NB4 (cell line): ENCODE results near the gene CX3CL1.

ENCODE experiments used
- DNase-seq: peaks from one replicate; pipeline ENCODE4 v3.0.0; 2010; ENCODE audit warnings: low read depth
- H3K4me3 ChIP-seq: one replicate; pipeline ENCODE4 v1.5.1; 2011; ENCODE audit warnings: mild to moderate bottlenecking, low read depth, low read length, moderate library complexity
- CTCF ChIP-seq: IDR thresholded peaks from one replicate; pipeline ENCODE4 v1.5.1; 2012; ENCODE audit warnings: low read depth, low read length
- MYC ChIP-seq: IDR thresholded peaks from 2 replicates; pipeline ENCODE4 v1.6.1; 2011; ENCODE audit warnings: low read depth, low read length
- POLR2A ChIP-seq: IDR thresholded peaks from 2 replicates; pipeline ENCODE4 v1.6.1; 2011; ENCODE audit warnings: mild to moderate bottlenecking; ENCODE audit not compliant: insufficient read length; ENCODE audit errors: extremely low read depth
- TF ChIP-seq, protein P1 (sequence below): IDR thresholded peaks from 2 replicates; pipeline ENCODE4 v1.6.1; 2011; ENCODE audit warnings: low read depth, low read length

The CX3CL1 gene

GRCh38 chr16:57345021-57345420 lies 27.3 kb upstream of the CX3CL1 start:
- no peak overlapping the region for H3K4me3 ChIP-seq
- TF ChIP-seq MYC (no peak), CTCF (no peak), POLR2A (no peak)
- TF ChIP-seq, protein P1, sequence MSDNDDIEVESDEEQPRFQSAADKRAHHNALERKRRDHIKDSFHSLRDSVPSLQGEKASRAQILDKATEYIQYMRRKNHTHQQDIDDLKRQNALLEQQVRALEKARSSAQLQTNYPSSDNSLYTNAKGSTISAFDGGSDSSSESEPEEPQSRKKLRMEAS: no peak
- no peak for DNase-seq

GRCh38 chr16:57345666-57346204 lies 26.6 kb upstream of the CX3CL1 start:
- no peak for DNase-seq
- TF ChIP-seq, protein P1: no peak
- no peak for TF ChIP-seq MYC
- no peak for TF ChIP-seq POLR2A
- no peak for TF ChIP-seq CTCF
- no peak overlapping the region for H3K4me3 ChIP-seq

- no peak overlapping the region for H3K4me3 ChIP-seq
- TF ChIP-seq MYC: no peak
- DNase-seq: no peak
Observed at GRCh38 chr16:57347858-57348257, 24.4 kb upstream of the CX3CL1 start.

- no peak for DNase-seq
- H3K4me3 ChIP-seq: no peak overlapping the region
- TF ChIP-seq CTCF: no peak
- no peak for TF ChIP-seq POLR2A
- TF ChIP-seq, protein P1: no peak
- no peak for TF ChIP-seq MYC
Observed at GRCh38 chr16:57348327-57348726, 24.0 kb upstream of the CX3CL1 start.

DNA sequence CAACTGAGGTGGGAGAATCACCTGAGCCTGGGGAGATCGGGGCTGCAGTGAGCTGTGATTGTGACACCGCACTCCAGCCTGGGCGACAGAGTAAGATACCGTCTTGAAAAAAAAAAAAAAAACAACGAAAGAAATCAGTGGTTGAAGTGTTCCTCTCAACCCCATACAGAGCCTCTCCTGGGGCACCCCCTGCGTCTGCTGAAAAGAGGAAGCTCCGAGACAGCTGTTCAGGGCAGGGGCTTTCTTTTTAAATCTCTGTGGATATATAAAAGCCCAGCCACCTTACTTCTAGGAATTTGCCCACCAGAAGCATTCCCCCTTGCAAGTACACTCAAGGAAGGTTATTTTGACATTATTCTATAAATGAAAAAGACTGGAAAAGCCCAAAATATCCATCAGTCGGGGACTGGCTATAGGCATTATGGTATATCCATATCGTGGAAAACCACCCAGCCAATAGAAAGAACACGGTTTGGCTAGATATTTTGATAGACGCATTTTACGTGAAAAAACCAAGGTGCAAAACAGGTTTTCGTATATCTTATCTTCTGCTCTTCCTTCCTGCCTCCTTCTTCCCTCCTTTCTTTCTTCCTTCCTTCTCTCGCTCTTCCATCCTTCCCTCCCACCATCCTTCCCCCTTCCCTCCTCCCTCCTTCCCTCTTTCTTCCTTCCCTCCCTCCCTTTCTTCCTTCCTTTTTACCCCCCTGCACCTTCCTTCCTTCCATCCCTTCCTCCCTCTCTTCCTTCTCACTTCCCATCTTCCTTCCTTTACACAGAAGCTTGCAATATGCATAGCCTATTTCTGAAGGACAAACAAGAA lies 22.9 kb upstream of the CX3CL1 start:
- no peak overlapping the region for H3K4me3 ChIP-seq
- no peak for TF ChIP-seq CTCF
- TF ChIP-seq, protein P1: no peak
- no peak for TF ChIP-seq MYC
- no peak for TF ChIP-seq POLR2A
- DNase-seq: peak; percentile 81

- no peak for DNase-seq
- no peak overlapping the region for H3K4me3 ChIP-seq
- TF ChIP-seq, protein P1: no peak
- TF ChIP-seq MYC (no peak), POLR2A (no peak)
Observed at GRCh38 chr16:57352636-57353047, 19.6 kb upstream of the CX3CL1 start.
